GM19025 (cell line): Measurements from ENCODE around the gene ZNF213.
"Not testable (repeated sequence)": the region's sequence is repeated elsewhere in the genome, so short reads cannot be mapped to it uniquely, and the experiment has no call there.

Source experiments
- ATAC-seq: cut with Tn5 transposase; IDR thresholded peaks from one replicate; pipeline ENCODE4 v1.9.1; 2021; ENCODE audit warnings: mild to moderate bottlenecking, low read depth, moderate library complexity; ENCODE audit not compliant: unreplicated experiment

The ZNF213 gene

DNA sequence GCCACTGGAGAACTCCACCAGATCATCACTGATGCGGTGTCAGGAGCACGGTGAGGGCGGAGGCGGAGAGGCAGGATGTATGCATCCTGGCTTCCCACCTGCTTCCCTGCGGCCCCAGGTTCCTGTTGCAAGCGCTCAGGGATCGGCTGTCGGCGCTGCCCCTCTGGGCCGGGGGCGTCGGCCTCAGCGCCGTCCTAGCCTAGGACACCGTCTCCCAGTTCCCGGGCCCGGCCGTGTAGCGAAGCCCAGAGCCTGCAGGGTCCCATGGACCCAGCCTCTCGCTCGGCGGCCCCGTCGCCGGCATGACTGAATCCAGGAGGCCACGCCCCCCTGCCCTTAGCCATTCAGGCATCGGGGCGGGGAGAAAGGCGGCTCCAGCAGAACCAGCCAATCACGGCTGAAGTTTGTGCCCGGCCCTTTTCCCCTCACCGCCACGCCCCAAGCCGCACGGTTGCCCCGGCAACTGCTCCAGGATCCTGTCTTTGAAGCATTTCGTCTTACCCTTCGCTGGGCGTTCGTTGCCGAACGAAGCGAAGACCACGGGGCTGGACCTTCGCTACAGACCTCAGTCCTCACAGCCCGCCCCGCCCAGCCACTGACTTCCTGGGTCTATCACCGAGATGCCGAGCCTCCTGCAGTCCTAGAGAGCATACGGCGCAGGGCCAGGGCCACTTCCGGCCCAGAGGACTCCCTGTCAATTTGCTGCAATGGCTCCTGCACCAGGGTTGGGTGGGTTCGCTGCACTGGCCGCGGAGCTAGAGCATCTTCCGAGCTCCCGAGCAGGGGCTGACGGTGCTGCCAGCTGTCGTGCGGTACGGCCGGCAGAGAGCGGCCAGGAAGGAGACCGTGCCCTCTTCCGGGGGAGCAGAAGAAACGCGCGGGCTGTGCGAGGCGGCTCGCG, 10.6 kb upstream of the ZNF213 start:
- peak; percentile 79 for ATAC-seq

DNA sequence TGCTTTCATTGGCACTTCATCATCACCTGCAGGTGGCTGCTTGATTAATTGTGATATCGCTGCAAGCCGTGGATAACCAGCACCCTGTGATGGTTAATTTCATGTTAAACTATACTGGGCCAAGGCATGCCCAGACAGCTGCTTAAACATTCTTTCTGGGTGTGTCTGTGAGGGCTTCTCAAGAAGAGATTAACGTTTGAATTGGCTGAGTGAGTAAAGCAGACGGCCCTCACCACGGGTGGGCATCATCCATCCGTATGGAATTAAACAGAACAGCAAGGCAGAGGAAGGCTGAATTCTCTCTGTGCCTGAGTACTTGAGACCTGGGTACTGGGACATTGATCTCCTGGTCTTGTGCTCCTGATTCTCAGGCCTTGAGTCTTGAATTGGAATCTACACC, 7.1 kb upstream of the ZNF213 start:
- ATAC-seq: no peak

DNA sequence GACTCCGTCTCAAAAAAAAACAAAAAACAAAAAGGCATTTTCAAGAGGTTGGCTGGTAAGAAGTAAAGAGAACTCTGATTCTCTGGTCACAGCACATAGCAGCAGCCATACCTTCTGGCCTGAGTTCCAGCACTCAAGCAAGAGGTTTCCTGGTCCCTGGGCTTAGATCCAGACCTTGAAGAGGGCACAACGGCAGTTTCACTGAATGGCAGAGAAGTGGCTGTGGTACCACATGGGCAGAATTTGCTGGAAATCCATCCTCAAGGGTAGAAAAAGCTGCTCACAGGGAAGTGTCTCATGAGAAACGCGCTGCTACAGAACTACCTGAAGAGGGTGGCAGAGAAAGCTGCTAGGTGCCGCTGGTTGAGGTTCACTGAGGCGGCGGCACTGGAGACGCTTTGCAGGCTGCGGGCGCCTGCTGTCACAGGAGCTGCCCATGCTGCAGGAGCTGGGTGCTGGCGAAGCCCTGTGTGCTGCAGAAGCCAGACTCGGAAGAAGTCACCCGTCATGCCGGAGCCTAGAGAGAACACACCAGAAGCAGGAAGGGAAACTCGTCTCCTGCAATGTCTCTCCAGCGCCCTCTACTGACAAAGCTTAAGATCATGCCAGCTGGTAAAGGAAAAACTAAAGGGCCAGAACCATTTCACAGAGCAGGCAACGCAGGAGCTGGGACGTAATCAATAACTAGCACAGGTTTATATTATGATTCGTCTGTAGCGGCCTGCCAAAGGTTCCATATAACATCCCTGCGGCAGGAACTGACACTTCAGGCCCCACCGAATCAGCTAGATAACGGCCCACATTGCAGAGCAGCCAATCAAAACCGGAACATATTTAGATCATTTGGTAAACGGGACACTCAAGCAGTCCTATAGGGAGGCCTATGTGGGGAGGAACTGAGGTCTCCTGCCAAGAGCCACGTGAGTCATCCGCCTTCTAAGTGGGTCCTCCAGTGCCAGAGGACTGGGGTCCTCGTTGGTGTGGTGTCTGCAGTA, 5.4 kb upstream of the ZNF213 start:
- ATAC-seq: peak; percentile 43

DNA sequence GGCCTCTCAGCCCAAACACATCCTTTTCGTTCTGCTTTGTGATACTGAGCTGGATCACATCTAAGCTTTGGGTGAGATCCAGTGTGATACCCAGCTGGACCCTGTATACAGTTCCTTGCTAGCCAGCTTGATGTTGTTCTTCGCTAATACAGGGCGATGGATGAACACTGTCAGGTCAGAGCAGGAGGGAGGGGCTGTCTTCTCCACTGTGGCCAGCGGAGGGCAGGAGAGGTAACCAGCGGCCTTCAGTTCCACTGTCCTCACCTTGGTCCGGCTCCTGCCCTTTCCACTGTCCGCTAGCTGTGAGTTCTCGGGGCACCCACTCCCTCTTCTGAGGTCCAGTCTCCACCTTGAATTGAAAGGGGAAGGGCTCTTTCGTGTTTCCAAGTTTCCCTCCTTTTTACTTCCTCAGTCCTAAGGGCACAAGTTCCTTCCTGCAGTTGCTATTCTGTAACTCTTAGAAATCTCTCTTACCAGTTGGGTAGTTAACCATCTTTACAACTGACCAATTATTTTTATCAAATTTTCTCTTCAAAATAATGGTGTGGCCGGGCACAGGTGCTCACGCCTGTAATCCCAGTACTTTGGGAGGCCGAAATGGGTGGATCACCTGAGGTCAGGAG, 3.0 kb upstream of the ZNF213 start:
- ATAC-seq: no peak

DNA sequence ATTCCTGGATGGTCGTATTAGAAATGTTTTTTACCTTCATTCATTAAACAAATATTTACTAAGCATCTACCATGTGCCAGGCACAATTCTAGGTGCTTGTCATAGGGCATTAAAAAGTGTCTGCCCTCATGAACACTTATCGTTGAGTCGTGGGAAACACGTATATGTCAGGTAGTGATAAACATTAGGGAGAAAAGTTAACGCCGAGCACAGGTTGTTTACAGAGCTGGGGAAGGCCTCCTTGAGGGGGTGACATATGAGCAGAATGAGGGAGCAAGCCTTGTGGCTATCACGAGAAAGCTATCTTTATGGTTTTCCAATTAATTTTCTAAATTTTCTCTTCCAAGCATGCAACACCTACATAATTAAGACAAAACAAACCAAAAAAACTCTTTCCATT, 985 bp upstream of the ZNF213 start:
- ATAC-seq: no peak

DNA sequence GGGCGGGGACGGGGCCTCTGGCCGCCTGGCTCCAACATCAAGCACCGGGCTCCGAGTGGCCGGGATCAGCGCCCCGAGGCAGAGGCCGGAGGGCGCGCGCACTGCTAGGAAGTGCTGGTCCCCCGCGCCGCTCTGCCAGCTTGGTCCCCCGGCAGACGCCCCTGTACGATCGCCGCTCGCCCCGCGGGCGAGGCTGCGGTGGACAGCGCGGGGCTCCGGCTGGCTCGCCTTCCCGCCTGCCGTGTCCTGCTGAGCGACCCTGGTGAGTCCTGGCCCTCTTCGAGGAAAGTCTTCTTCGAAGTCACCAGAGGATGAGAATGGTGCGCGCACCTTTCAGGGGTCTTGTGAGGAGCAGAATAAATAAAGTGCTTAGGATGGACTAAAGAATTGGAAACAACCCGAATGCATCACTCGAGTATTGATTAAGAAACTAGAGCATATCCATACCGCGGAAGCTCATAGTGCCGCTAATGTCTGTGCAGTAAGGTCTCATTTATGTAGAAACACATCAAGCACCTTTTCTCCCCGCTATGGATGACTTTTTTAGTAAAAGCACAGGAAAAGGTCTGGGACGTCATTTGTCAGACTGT, 392 bp downstream of the ZNF213 start:
- no peak for ATAC-seq

DNA sequence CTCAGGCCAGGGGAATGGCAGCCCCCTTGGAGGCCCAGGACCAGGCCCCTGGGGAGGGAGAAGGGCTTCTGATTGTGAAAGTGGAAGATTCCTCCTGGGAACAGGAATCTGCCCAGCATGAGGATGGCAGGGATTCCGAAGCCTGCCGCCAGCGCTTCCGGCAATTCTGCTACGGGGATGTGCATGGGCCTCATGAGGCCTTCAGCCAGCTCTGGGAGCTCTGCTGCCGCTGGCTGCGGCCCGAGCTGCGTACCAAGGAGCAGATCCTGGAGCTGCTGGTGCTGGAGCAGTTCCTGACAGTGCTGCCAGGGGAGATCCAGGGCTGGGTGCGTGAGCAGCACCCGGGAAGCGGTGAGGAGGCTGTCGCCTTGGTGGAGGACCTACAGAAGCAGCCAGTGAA, 2.4 kb downstream of the ZNF213 start:
- no peak for ATAC-seq

DNA sequence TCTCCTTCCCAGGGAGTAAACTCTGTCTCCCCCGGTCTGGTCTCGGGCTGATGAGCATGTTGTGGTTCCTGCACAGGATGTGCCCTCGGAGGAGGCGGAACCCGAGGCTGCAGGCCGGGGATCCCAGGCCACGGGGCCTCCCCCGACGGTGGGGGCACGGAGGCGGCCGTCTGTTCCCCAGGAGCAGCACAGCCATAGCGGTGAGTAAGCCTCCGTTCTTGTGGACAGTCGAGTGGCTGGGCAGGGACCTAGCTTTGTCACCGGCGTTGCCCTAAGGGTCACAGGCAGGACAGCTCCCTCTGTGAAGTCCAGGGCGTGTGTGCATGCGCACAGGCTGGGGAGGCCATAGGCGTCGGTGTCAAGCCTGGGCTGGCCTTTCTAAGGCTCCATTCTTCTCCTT, 3.5 kb downstream of the ZNF213 start:
- no peak for ATAC-seq

DNA sequence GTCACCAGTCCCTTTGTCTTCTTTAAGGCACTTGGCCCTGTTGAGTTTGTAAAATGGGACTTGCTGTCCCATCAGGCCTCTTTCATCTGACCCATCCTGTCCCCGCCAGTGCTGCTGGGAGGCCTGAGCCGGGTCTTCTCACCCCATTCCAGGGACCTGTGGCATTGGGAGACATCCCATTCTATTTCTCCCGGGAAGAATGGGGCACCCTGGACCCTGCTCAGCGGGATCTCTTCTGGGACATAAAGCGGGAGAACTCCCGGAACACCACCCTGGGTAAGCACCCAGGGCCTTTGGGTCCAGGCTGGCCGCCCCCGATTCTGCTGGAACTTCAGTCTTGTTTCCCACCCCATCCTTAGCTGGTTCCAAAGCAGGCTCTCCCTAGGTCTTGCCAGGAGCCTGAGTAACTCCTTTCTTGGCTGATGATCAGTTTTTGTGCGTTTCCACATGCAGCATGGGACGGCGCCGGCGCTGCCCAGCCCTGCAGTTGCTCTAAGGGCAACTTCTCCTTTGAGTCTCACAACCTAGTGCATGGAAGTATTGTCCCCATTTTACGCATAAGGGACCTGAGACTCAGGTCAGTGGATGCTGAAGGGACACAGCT, 4.1 kb downstream of the ZNF213 start:
- ATAC-seq: no peak

DNA sequence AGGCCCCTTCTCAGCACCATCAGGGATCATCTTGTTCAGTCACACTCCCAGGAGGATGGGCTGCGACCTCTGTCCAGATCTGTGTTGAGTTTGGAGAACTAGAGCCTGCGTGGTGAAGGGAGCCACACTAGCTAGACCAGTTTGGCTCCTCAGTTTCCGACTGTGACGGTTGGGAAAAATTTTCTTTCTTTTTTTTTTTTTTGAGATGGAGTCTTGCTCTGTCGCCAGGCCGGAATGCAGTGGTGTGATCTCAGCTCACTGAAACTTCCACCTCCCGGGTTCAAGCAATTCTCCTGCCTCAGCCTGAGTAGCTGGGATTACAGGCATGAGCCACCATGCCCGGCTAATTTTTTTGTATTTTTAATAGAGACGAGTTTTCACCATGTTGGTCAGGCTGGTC, 4.7 kb downstream of the ZNF213 start:
- not testable (repeated sequence) for ATAC-seq

DNA sequence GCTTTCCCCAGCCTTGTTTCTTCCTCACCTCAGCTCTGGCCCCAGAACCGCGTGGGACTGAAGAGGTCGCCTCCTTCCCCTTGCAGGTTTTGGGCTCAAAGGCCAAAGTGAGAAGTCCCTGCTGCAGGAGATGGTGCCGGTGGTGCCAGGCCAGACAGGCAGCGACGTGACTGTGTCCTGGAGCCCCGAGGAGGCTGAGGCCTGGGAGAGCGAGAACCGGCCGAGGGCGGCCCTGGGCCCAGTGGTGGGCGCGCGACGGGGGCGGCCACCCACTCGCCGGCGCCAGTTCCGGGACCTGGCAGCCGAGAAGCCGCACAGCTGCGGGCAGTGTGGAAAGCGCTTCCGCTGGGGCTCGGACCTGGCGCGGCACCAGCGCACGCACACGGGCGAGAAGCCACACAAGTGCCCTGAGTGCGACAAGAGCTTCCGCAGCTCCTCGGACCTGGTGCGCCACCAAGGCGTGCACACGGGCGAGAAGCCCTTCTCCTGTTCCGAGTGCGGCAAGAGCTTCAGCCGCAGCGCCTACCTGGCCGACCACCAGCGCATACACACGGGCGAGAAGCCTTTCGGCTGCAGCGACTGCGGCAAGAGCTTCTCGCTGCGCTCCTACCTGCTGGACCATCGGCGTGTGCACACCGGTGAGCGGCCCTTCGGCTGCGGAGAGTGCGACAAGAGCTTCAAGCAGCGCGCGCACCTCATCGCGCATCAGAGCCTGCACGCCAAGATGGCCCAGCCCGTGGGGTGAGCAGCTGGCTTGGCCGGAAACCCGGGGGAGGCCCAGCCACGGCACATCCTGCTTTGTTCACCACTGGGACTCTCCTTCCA, 6.0 kb downstream of the ZNF213 start:
- no peak for ATAC-seq

DNA sequence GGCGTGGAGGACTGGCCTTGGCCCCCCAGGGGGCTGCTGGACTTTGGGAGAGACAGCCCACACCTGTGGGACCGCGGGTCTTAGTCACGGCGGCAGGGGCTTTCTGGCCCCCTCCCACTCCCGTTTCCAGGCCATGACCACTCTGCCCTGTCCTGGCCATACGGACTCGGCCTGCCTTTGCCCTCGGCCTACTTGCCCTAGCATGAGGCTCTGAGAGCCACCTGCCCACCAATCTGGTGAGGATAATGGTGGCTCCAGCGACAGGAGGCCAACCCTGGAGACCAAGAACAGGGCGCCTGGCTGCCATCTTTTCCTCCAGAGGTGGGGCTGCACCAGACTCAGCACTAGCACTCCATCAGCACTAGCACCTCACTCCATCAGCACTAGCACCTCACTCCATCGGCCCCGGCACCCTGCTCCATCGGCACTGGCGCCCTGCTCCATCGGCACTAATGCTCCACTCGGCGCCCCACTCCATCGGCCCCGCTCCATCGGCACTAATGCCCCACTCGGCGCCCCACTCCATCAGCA, 7.0 kb downstream of the ZNF213 start:
- no peak for ATAC-seq

DNA sequence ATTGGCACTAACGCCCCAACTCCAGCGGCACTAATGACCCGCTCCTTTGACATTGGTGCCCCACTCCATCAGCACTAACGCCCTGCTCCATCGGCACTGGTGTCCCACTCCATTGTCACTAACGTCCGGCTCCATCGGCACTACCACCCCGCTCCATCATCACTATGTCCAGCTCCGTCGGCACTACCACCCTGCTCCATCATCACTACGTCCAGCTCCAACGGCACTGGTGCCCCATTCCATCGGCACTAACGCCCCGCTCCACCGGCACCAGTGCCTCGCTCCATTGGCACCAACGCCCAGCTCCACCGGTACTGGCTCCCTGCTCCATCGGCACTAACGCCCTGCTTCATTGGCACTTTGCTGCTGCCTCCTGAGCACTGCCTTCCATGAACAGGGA, 7.5 kb downstream of the ZNF213 start:
- ATAC-seq: no peak

DNA sequence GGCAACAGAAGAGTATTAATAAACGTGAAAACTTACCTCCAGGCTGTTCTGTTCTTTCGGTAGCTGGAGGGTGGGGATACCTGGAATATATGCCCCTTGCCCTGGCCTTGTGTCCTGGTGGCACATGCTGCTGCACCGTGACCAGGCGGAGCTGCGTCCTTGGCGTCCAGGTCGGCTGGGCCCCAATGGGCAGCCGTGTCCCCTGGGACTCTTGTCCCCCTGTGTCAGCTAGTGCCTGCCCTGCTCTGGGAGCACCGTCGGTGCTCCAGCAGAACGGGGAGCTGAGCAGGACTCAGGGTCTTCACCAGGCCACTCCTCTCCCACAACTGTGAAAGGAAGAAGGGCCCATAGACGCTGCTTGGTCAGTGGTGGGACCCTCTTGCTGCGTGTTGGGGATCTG, 7.9 kb downstream of the ZNF213 start:
- ATAC-seq: no peak

DNA sequence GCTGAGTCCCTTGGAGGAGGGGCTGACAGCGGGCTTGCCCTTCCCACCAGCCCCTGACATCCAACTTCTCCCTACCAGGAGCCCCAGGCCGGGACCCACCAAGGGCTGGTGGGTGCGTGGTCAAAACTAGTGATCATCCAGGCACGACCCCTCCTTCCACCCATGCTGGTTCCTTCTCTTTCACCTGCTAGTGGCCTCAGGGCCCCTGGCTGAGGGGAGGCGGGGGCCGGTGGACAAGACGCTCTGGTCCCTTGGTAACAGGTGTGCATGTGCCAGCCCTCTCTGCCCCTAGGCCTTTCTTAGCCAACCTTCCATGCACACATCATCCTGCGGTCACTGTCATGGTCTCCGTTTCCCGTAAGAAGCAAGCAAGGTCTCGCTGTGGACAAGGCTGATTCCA, 8.4 kb downstream of the ZNF213 start:
- ATAC-seq: no peak

DNA sequence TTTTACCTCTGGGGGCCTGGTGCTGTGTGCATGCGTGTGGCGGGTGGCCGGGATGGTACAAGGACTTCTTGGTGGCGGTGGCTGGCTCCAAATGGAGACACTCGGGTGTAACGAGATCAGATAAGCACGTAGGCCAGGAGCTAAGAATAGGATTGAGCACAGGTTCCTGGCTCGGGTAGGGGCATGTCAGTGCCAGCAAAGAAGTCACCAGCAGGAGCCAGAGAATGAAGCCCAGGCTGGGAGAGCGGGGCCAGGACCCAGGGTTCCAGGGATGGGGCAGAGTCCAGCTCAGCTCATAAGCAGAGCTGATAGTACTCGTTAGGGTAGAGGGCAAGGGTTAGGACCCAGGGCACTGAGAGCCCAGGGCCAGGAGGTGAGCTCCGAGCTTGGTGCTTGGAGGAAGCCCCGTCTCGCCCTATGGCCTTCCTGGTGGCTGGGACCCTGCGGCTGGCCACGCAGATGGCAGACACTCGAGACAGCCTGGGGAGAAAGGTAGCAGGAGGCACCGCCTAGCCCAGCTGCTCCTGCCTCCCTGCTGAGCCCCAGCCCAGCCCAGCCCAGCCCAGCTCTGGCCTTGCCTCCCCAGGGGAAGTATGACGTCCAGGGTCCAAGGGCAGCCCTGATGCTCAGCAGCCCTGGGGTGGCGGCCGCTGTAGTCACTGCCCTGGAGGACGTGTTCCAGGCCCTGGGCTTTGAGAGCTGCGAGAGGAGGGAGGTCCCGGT, 8.9 kb downstream of the ZNF213 start:
- ATAC-seq: no peak

DNA sequence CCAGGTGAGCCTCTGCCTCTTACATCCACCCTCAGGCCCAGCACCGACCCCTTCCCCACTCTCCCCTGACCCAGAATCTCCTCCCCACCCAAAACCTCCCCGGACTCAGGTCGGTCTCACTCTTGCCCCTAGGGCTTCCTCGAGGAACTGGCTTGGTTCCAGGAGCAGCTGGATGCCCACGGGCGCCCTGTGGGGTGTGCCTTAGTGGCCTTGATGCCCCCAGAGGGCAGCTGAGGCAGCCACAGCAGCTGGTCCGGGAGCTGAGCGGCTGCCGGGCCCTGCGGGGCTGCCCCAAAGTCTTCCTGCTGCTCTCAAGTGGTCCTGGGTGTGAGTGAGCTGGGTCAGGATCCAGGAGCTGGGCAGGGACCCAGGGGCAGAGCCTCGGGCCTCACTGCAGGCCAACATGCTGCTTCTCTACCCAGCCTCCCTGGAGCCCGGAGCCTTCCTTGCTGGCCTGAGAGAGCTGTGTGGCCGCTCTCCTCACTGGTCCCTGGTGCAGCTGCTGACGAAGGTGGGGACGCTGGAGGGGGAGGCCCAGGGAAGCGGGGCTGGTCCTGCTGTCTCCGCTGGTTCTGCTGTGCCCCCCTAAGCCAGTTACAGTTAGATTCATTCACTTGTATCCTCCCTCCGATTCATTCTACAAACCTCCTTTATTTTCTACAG, 9.6 kb downstream of the ZNF213 start:
- ATAC-seq: no peak

DNA sequence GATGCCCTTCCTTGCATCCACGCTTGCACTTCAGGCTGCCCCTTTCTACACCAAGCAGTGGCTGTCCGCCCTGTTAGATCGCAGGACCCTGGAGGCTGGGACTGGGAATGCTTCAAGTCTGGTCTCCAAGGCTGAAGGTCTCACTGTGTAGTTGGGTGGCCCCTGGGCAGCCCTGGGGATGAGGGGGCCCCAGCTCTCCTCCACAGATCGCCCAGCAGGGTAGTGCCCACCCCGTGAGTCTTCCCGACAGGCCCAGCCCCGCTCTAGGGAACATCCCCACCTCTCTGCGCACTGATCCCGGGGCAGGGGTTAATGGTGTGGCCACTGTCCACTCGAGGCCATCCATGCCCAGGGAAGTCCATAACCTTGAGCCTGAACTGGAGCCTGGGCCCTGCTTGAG, 10.3 kb downstream of the ZNF213 start:
- no peak for ATAC-seq
